Neural progenitor cell (in vitro differentiated cells): ENCODE results near the gene SORT1. TPM values are rescaled to one million over a fixed set of nuclear protein-coding genes. Genes with fewer than 3 reads are reported as not detected.
"Not testable (repeated sequence)": the region's sequence is repeated elsewhere in the genome, so short reads cannot be mapped to it uniquely, and the experiment has no call there.

Experiments
- DNase-seq: peaks from one replicate; pipeline ENCODE4 v3.0.0-alpha.2; 2016; ENCODE audit warnings: low spot score
- H2AFZ ChIP-seq: fragments of 200-600 bp; sonication (generic); replicated peaks from 2 replicates; pipeline ENCODE4 v1.6.1; 2016; ENCODE audit warnings: antibody characterized with exemption
- H3F3A ChIP-seq: fragments of 200-600 bp; sonication (generic); 2 replicates; pipeline ENCODE4 v1.6.1; 2016; ENCODE audit warnings: antibody characterized with exemption, low read depth
- H3K27ac ChIP-seq: fragments of 200-600 bp; sonication (generic); 2 replicates; pipeline ENCODE4 v1.5.1; 2016; ENCODE audit warnings: mild to moderate bottlenecking
- H3K27me3 ChIP-seq: fragments of 200-600 bp; sonication (generic); 2 replicates; pipeline ENCODE4 v1.6.1; 2016; ENCODE audit warnings: mild to moderate bottlenecking, moderate library complexity
- H3K36me3 ChIP-seq: fragments of 200-600 bp; sonication (generic); 2 replicates; pipeline ENCODE4 v1.5.1; 2016
- H3K4me1 ChIP-seq: fragments of 200-600 bp; sonication (generic); 2 replicates; pipeline ENCODE4 v1.6.1; 2016; ENCODE audit warnings: mixed run types
- H3K4me2 ChIP-seq: fragments of 200-600 bp; sonication (generic); 2 replicates; pipeline ENCODE4 v1.6.1; 2016
- H3K4me3 ChIP-seq: fragments of 200-600 bp; sonication (generic); 2 replicates; pipeline ENCODE4 v1.5.1; 2016
- H3K79me2 ChIP-seq: fragments of 200-600 bp; sonication (generic); 2 replicates; pipeline ENCODE4 v1.6.1; 2016; ENCODE audit warnings: low read depth
- H3K9ac ChIP-seq: fragments of 200-600 bp; sonication (generic); 2 replicates; pipeline ENCODE4 v1.6.1; 2016
- H3K9me3 ChIP-seq: fragments of 200-600 bp; sonication (generic); 2 replicates; pipeline ENCODE4 v1.5.1; 2016; ENCODE audit warnings: low read depth
- H4K20me1 ChIP-seq: fragments of 200-600 bp; sonication (generic); 2 replicates; pipeline ENCODE4 v1.6.1; 2016; ENCODE audit warnings: low read depth
- H3K27ac Mint-ChIP-seq: 3 replicates; pipeline ENCODE4 v1.8.0; 2021; ENCODE audit warnings: mixed read lengths
- H3K27me3 Mint-ChIP-seq: 2 replicates; pipeline ENCODE4 v1.8.0; 2022; ENCODE audit warnings: low read depth, mild to moderate bottlenecking, inconsistent platforms, moderate library complexity, mixed read lengths; ENCODE audit not compliant: insufficient read depth
- H3K36me3 Mint-ChIP-seq: 3 replicates; pipeline ENCODE4 v1.8.0; 2021; ENCODE audit warnings: mixed read lengths
- H3K4me1 Mint-ChIP-seq: 3 replicates; pipeline ENCODE4 v1.8.0; 2021; ENCODE audit warnings: mixed read lengths
- H3K4me3 Mint-ChIP-seq: 3 replicates; pipeline ENCODE4 v1.8.0; 2021; ENCODE audit warnings: mild to moderate bottlenecking, moderate library complexity, mixed read lengths
- H3K9me3 Mint-ChIP-seq: 3 replicates; pipeline ENCODE4 v1.8.0; 2020; ENCODE audit warnings: mixed read lengths
- EZH2 ChIP-seq: fragments of 200-600 bp; sonication (generic); IDR thresholded peaks from 2 replicates; pipeline ENCODE4 v1.6.1; 2017; ENCODE audit warnings: antibody characterized with exemption, mild to moderate bottlenecking, moderate library complexity
- EZH2phosphoT487 ChIP-seq: fragments of 200-600 bp; sonication (generic); IDR thresholded peaks from 2 replicates; pipeline ENCODE4 v1.6.1; 2017; ENCODE audit warnings: antibody characterized with exemption
- total RNA-seq: library from RNA; depleted of rRNA; stranded (reverse); fragments of >200 nt; gene quantifications from 2 replicates; pipeline ENCODE4 v1.2.3, GENCODE V29; 2015; ENCODE audit warnings: low replicate concordance
- TF ChIP-seq, protein P1 (sequence below): fragments of 200-600 bp; sonication (generic); IDR thresholded peaks from 2 replicates; pipeline ENCODE4 v1.5.1; 2017; ENCODE audit warnings: antibody characterized with exemption, mild to moderate bottlenecking

The SORT1 gene
- 33.3 and 38.9 TPM in 2 replicates for total RNA-seq

DNA sequence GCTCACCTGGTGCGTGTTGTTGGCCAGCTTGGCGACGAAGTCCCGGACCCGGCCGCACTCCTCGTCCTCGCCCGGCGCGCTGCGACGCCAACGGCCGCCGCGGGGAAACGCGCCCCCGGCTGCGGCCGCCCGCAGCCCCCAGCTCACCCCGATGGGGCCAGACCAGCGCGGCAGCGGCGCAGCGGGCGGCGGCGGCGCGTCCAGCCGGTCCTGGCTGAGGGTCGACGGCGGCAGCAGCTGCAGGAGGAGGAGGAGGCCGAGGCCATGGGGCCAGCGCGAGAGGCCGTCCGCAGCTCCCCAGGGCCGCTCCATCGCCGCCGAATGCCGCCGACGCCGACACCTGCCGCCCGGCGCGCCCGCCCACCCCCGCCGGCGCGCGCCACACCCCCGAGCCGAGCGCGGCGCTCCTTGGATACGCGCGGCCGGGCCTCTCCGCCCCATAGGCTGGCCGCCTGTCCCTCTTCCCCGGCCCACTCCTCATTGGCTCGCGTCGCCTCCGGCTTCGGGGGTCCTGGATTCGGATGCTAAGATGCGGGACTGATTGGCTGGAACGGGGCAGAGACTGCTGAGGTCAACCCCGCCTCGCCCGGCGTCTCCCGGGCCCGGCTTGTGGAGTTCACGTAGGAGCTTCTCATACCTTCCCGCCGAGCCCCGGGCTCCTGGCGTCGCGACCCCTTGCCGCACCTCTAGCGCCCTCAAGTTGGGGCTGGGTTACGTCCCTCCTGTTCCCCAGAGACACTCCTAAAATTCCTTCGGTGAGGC, at the start of gene SORT1:
Gene SORT1 (minus strand): TSS at position 338 of the 762 bp plus-strand sequence. CDS start 26 bp downstream, at position 312.
- no peaks in the 10 kb centered on the region for H3K27me3 ChIP-seq
- TF ChIP-seq, protein P1, sequence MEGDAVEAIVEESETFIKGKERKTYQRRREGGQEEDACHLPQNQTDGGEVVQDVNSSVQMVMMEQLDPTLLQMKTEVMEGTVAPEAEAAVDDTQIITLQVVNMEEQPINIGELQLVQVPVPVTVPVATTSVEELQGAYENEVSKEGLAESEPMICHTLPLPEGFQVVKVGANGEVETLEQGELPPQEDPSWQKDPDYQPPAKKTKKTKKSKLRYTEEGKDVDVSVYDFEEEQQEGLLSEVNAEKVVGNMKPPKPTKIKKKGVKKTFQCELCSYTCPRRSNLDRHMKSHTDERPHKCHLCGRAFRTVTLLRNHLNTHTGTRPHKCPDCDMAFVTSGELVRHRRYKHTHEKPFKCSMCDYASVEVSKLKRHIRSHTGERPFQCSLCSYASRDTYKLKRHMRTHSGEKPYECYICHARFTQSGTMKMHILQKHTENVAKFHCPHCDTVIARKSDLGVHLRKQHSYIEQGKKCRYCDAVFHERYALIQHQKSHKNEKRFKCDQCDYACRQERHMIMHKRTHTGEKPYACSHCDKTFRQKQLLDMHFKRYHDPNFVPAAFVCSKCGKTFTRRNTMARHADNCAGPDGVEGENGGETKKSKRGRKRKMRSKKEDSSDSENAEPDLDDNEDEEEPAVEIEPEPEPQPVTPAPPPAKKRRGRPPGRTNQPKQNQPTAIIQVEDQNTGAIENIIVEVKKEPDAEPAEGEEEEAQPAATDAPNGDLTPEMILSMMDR: peak; percentile 44
- no peak for TF ChIP-seq EZH2phosphoT487
- TF ChIP-seq EZH2: no peak
- H4K20me1 ChIP-seq: peaks cover 42% of the 10 kb centered on the region
- H3K36me3 ChIP-seq: no peaks in the 10 kb centered on the region
- no peaks in the 10 kb centered on the region for H3K9me3 ChIP-seq
- H3K4me3 ChIP-seq: peak within 1 kb of the TSS; percentile 63
- peaks cover 2% of the 10 kb centered on the region for H3K27me3 Mint-ChIP-seq
- H3F3A ChIP-seq: peaks cover 48% of the 10 kb centered on the region
- H2AFZ ChIP-seq: peak within 1 kb of the TSS; percentile 52
- no peaks in the 10 kb centered on the region for H3K9me3 Mint-ChIP-seq
- peak within 1 kb of the TSS; percentile 97 for H3K4me2 ChIP-seq
- DNase-seq: peak; percentile 99
- H3K36me3 Mint-ChIP-seq: peaks cover 3% of the 10 kb centered on the region
- H3K27ac ChIP-seq: peak within 1 kb of the TSS; percentile 72
- H3K4me1 ChIP-seq: peaks cover 20% of the 10 kb centered on the region
- H3K9ac ChIP-seq: peak within 1 kb of the TSS; percentile 23
- peaks cover 44% of the 10 kb centered on the region for H3K4me1 Mint-ChIP-seq
- peak within 1 kb of the TSS; percentile 97 for H3K4me3 Mint-ChIP-seq
- H3K79me2 ChIP-seq: peaks cover 45% of the 10 kb centered on the region
- peak within 1 kb of the TSS; percentile 63 for H3K27ac Mint-ChIP-seq

DNA sequence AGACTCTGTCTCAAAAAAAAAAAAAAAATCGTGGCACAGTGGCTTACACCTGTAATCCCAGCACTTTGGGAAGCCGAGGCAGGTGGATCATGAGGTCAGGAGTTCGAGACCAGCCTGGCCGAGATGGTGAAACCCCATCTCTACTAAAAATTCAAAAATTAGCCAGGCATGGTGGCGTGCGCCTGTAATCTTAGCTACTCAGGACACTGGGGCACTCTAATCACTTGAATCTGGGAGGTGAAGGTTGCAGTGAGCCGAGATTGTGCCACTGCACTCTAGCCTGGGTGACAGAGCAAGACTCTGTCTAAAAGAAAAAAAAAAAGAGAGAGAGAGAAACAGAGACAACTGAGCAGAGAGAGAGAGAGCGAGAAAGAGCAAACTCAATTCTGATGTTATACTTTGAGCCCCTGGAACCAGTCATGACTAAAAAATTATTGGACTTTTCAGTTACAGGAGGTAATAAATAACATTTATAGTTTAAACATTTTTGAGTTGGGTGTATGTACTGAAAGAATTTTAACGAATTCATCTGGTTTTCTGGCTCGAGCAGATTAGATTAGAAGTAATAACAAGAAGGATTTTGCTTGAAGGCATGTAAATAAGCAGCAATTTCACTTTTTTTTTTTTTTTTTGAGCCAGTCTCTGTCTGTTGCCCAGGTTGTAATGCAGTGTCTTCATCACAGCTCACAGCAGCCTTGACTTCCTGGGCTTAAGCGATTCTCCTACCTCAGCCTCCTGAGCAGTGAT, 48.4 kb upstream of the SORT1 start:
- not testable (repeated sequence) for H3K27ac Mint-ChIP-seq, H3K9me3 ChIP-seq, H3K4me1 Mint-ChIP-seq, H3K4me3 Mint-ChIP-seq, H3K4me3 ChIP-seq, H3F3A ChIP-seq, H3K27me3 Mint-ChIP-seq, H3K4me1 ChIP-seq, H3K9me3 Mint-ChIP-seq, H3K36me3 Mint-ChIP-seq, H3K79me2 ChIP-seq, H4K20me1 ChIP-seq, H3K9ac ChIP-seq, H2AFZ ChIP-seq, H3K36me3 ChIP-seq, H3K27ac ChIP-seq, DNase-seq, H3K4me2 ChIP-seq
- H3K27me3 ChIP-seq: peaks cover 88% of the 10 kb centered on the region

DNA sequence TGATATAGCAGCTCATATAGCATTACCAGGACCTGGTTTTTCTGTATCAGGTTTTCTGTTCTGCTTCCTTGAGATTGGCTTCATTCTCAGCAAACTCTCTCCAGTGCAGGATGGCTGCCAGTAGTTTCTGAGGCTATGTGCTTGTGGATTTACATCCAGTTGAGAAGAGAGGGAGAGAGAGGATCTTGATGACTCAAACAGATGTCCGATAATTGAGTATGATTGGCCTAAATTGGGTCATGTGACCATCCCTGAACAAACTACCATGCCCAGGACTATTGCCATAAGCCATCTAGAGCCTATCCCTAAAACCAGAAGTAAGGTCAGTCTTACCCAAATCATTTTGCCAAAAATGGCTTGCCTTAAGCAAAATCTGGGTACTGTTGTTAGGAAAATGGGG, 46.6 kb upstream of the SORT1 start:
- Mint-ChIP-seq H3K9me3 (no peaks in the 10 kb centered on the region), H3K4me1 (no peaks in the 10 kb centered on the region), H3K27ac (no peak overlapping the region), H3K4me3 (no peak overlapping the region), H3K27me3 (peaks cover 3% of the 10 kb centered on the region), H3K36me3 (no peaks in the 10 kb centered on the region)
- Histone ChIP-seq H3K4me2 (no peak overlapping the region), H2AFZ (no peak overlapping the region), H3K36me3 (no peaks in the 10 kb centered on the region), H3K9ac (no peak overlapping the region), H3K27me3 (peaks cover 87% of the 10 kb centered on the region), H3K79me2 (no peaks in the 10 kb centered on the region), H3K9me3 (no peaks in the 10 kb centered on the region), H3K27ac (no peak overlapping the region), H4K20me1 (no peaks in the 10 kb centered on the region), H3K4me1 (no peaks in the 10 kb centered on the region), H3K4me3 (no peak overlapping the region), H3F3A (no peaks in the 10 kb centered on the region)
- TF ChIP-seq EZH2phosphoT487 (no peak), EZH2 (no peak)
- TF ChIP-seq, protein P1: no peak
- no peak for DNase-seq

DNA sequence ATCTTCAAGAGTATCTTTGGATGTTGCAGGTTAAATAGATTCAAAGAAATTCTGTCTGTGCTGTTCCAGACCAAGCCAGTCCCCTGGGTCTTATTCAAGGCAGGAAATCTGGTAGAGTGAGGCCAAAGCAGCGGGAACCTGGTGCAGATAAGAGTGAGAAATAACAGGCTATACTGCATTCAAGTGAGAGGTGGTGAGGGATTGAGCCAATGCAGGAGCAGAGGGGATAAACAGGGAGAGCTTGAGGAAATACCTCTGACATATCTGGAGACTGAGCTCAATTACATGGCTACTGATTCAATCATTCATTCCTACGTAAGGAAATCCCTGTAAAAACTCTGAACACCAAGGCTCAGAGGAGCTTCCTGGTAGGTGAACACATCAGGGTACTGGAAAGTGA, 45.8 kb upstream of the SORT1 start:
- Histone ChIP-seq H3K4me2 (no peak overlapping the region), H4K20me1 (no peaks in the 10 kb centered on the region), H3K9ac (no peak overlapping the region), H3K9me3 (no peaks in the 10 kb centered on the region), H3K36me3 (no peaks in the 10 kb centered on the region), H3F3A (no peaks in the 10 kb centered on the region), H3K4me1 (no peaks in the 10 kb centered on the region), H3K27me3 (peaks cover 82% of the 10 kb centered on the region), H3K4me3 (no peak overlapping the region), H3K27ac (no peak overlapping the region), H2AFZ (no peak overlapping the region), H3K79me2 (no peaks in the 10 kb centered on the region)
- Mint-ChIP-seq H3K27me3 (peaks cover 2% of the 10 kb centered on the region), H3K4me1 (no peaks in the 10 kb centered on the region), H3K27ac (no peak overlapping the region), H3K36me3 (no peaks in the 10 kb centered on the region), H3K4me3 (no peak overlapping the region), H3K9me3 (no peaks in the 10 kb centered on the region)
- TF ChIP-seq, protein P1: no peak
- no peak for TF ChIP-seq EZH2
- no peak for TF ChIP-seq EZH2phosphoT487
- no peak for DNase-seq
